DND-41 (cell line): ENCODE measurements around the gene KCNIP4.

Experiments
- ATAC-seq: fragments of 200-7000 bp; cut with Tn5 transposase; 3 replicates; pipeline ENCODE4 v1.9.1; 2021; ENCODE audit warnings: low read depth; ENCODE audit not compliant: insufficient read depth
- DNase-seq: peaks from one replicate; pipeline ENCODE4 v3.0.0-alpha.2; 2020
- H2AFZ ChIP-seq: 2 replicates; pipeline ENCODE4 v1.6.0; 2012; ENCODE audit warnings: low read depth, low read length
- H3K27ac ChIP-seq: 2 replicates; pipeline ENCODE4 v1.5.1; 2012; ENCODE audit warnings: low read length, inconsistent platforms
- H3K27me3 ChIP-seq: fragments of 200-600 bp; sonication (generic); 2 replicates; pipeline ENCODE4 v1.6.0; 2012; ENCODE audit warnings: low read length, mild to moderate bottlenecking, inconsistent platforms; ENCODE audit not compliant: insufficient read depth, poor library complexity
- H3K36me3 ChIP-seq: 2 replicates; pipeline ENCODE4 v1.5.1; 2012; ENCODE audit warnings: low read length, inconsistent platforms; ENCODE audit not compliant: insufficient read depth
- H3K4me1 ChIP-seq: 2 replicates; pipeline ENCODE4 v1.5.1; 2012; ENCODE audit warnings: mild to moderate bottlenecking, low read length; ENCODE audit not compliant: insufficient read depth
- H3K4me2 ChIP-seq: 2 replicates; pipeline ENCODE4 v1.6.0; 2012; ENCODE audit warnings: mild to moderate bottlenecking, moderate library complexity, low read length, inconsistent platforms; ENCODE audit not compliant: insufficient read depth
- H3K4me3 ChIP-seq, 2 experiments: fragments of 200-600 bp in 1 of 2; shearing (Covaris generic) in 1 of 2; 2 replicates each; pipeline ENCODE4 v1.5.1; 2012 to 2016; ENCODE audit warnings: inconsistent platforms in 2 of 2, low read length in 2 of 2, mild to moderate bottlenecking in 2 of 2, low read depth in 1 of 2, moderate library complexity in 1 of 2
- H3K79me2 ChIP-seq: 2 replicates; pipeline ENCODE4 v1.6.0; 2012; ENCODE audit warnings: low read length, inconsistent platforms; ENCODE audit not compliant: insufficient read depth
- H3K9ac ChIP-seq: 2 replicates; pipeline ENCODE4 v1.6.0; 2012; ENCODE audit warnings: low read depth, mild to moderate bottlenecking, inconsistent platforms, low read length, moderate library complexity
- H3K9me3 ChIP-seq: 2 replicates; pipeline ENCODE4 v1.5.1; 2012; ENCODE audit warnings: low read length, moderate library complexity, mild to moderate bottlenecking, inconsistent platforms; ENCODE audit not compliant: insufficient read depth, severe bottlenecking
- H4K20me1 ChIP-seq: 2 replicates; pipeline ENCODE4 v1.6.0; 2012; ENCODE audit warnings: low read length; ENCODE audit not compliant: insufficient read depth
- EZH2 ChIP-seq: IDR thresholded peaks from 3 replicates; pipeline ENCODE4 v1.6.1; 2012; ENCODE audit warnings: borderline replicate concordance, low read depth, mild to moderate bottlenecking, moderate library complexity, low read length, inconsistent platforms; ENCODE audit not compliant: severe bottlenecking
- TF ChIP-seq, protein P1 (sequence below): IDR thresholded peaks from 2 replicates; pipeline ENCODE4 v1.5.1; 2012; ENCODE audit warnings: borderline replicate concordance, low read length, moderate library complexity, mild to moderate bottlenecking; ENCODE audit not compliant: poor library complexity, severe bottlenecking; ENCODE audit errors: extremely low read depth

KCNIP4 gene

DNA sequence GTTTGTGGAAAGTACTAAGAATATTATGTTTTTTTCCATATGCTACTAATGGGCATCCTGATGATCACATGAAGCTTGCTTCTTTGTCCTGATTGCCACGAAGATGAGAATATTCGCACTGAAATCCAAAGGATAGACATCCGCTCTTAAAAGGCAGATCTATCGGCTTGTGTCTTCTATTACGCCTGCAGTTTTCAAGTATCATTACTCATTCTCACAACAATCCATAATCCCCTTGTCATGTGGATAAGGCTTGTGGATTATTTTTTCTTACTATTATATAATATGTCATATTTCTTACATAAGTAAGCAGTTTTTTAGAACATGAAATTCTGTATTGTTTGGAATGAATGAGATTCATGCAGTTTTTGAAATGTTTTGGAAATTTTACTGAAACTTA lies 62.8 kb downstream of the KCNIP4 start:
- H3K9ac ChIP-seq, result no peak overlapping the region
- H3K27me3 ChIP-seq, result no peaks in the 10 kb centered on the region
- peaks cover 2% of the 10 kb centered on the region for H3K9me3 ChIP-seq
- H4K20me1 ChIP-seq, result no peaks in the 10 kb centered on the region
- TF ChIP-seq, protein P1, sequence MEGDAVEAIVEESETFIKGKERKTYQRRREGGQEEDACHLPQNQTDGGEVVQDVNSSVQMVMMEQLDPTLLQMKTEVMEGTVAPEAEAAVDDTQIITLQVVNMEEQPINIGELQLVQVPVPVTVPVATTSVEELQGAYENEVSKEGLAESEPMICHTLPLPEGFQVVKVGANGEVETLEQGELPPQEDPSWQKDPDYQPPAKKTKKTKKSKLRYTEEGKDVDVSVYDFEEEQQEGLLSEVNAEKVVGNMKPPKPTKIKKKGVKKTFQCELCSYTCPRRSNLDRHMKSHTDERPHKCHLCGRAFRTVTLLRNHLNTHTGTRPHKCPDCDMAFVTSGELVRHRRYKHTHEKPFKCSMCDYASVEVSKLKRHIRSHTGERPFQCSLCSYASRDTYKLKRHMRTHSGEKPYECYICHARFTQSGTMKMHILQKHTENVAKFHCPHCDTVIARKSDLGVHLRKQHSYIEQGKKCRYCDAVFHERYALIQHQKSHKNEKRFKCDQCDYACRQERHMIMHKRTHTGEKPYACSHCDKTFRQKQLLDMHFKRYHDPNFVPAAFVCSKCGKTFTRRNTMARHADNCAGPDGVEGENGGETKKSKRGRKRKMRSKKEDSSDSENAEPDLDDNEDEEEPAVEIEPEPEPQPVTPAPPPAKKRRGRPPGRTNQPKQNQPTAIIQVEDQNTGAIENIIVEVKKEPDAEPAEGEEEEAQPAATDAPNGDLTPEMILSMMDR, result no peak
- TF ChIP-seq EZH2, result no peak
- H3K36me3 ChIP-seq, result no peaks in the 10 kb centered on the region
- ATAC-seq (no peak), DNase-seq (no peak)
- no peak overlapping the region for H3K4me3 ChIP-seq
- no peak overlapping the region for H2AFZ ChIP-seq
- no peaks in the 10 kb centered on the region for H3K4me1 ChIP-seq
- no peak overlapping the region for H3K4me2 ChIP-seq
- no peak overlapping the region for H3K27ac ChIP-seq
- H3K79me2 ChIP-seq, result no peaks in the 10 kb centered on the region

DNA sequence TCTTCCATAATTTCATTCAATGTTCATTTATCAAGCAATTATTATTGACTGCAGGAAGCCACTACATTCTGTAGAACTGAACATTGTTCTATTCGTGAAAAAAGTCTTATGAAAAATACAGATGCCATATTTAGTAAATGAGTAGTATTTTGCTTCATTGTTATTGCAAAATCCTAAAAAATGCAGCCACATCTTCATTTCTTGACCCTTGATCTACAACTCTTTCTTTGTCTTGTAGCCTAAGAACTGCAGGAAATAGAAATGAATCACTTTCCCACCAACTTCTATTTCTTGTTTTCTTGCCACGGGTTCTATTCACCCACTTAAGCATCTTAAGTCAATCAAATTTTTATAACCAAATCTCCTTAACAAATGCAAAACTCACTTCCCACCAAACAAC lies 63.3 kb downstream of the KCNIP4 start:
- Histone ChIP-seq H3K4me3 (no peak overlapping the region), H3K27me3 (no peaks in the 10 kb centered on the region), H3K9ac (no peak overlapping the region), H3K79me2 (no peaks in the 10 kb centered on the region), H3K36me3 (no peaks in the 10 kb centered on the region), H3K9me3 (peaks cover 2% of the 10 kb centered on the region), H2AFZ (no peak overlapping the region), H3K27ac (no peak overlapping the region), H3K4me2 (no peak overlapping the region), H3K4me1 (no peaks in the 10 kb centered on the region), H4K20me1 (no peaks in the 10 kb centered on the region)
- TF ChIP-seq, protein P1, result no peak
- no peak for TF ChIP-seq EZH2
- DNase-seq, result no peak
- no peak for ATAC-seq

DNA sequence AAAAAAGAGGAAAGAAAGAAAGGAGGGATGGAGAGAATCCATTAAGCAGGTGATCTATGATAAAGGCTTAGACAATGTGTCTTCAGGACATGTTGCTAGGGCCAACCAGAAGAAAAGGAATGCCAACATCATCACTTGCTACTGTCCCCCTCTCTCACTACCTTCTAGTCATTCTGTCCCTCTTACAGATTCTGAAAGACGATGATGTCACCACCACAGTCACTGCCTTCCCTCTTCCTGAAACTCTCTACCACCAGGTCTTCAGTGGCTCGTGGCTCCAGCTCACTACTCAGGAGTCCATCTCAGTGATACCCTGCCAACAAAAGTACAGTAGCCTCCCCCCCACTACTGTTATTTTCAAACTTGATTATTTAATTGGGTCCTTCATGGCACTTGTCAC lies 64.0 kb downstream of the KCNIP4 start:
- Histone ChIP-seq H3K36me3 (no peaks in the 10 kb centered on the region), H3K4me1 (no peaks in the 10 kb centered on the region), H3K4me3 (no peak overlapping the region), H3K9me3 (peaks cover 2% of the 10 kb centered on the region), H4K20me1 (no peaks in the 10 kb centered on the region), H3K79me2 (no peaks in the 10 kb centered on the region), H3K9ac (no peak overlapping the region), H3K4me2 (no peak overlapping the region), H3K27ac (no peak overlapping the region), H2AFZ (no peak overlapping the region), H3K27me3 (no peaks in the 10 kb centered on the region)
- TF ChIP-seq EZH2, result no peak
- TF ChIP-seq, protein P1, result no peak
- no peak for DNase-seq
- no peak for ATAC-seq
